UCSD-AML1 (cell line): ENCODE data around the gene TMEM108.

Experiments
- DNase-seq: peaks from one replicate; lab custom pipeline; 2025; ENCODE audit not compliant: unreplicated experiment; lab: John Stamatoyannopoulos, UW

Gene TMEM108

GRCh38 chr3:133301731-133302130, 263.5 kb downstream of the TMEM108 start:
- no peak for DNase-seq

DNA sequence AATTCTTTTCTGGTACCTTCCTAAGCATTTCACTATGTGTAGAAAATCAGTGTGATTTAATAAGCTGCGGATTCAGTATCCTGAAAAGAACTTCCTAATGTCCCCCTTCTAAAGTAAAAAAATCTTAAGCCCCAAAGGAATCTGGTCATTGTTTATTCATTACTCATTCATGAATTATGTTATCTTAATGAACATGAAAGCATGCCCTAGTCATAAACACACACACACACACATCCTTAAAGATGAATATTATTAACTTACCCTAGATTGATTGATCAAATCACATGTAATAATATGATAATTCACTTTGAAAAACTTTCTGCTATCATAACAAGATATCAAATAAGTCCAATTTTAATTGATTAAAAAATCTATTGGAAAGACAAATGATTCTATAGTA, 265.2 kb downstream of the TMEM108 start:
- no peak for DNase-seq

- DNase-seq = no peak
These were observed 279.7 kb downstream of the TMEM108 start for GRCh38 chr3:133317866-133318265.

DNA sequence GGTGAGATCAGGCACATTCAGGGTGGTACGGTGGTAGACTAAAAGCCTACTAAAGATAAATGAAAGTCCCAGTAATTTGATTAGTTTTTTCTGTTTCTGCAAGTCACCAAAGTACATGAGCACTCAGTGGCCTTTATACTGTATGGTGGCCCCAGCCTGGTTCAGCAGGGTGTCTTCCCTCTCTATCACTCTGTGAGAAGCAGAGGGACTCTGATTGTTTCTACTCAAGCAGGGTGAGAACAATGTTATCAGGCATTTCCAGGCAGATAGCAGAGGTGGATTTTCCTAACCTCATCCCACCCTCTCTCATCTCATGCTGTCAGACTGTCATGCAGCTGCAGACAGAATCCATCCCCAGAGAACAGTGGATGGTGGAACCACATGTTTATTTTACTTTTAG, 290.2 kb downstream of the TMEM108 start:
- DNase-seq = no peak

DNA sequence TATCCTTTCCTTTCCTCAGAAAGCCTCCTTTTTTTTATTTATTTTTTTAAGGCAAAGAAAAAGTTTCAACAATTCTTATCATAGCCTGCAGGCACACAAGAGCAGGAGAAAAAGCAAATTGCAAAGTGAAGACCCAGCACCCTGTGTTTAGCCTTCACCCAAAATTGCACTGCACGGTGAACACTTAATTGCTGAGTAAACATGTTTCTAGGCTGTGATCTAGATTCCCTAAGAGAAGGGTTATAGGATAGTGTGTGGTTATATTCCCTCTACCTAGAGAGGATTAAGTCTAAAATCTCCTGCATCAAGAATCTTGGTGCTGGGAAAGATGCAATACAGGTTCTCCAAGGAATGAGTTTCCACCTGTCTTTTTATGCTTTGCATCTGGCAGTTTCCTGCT, 291.4 kb downstream of the TMEM108 start:
- DNase-seq = no peak

DNA sequence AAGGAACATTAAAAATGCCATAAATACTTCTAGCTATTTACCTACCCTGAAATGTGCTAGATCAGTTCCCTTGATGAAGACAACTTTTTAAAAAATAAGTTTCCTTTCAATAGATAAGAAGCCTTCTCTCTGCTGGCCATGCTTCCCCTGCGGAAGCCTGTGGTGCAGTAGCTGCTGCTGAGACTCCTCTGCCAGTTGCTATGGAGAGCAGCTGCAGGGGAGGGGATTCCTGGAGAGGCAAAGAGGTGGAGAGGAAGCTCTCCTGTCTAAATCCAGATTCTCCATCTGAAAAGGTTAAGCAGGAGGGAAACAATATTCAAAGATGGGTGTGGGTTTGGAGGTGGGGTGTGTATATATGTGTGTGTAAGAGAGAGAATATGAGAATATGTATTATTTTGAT, 291.9 kb downstream of the TMEM108 start:
- no peak for DNase-seq

- DNase-seq = no peak
These were observed 292.3 kb downstream of the TMEM108 start for GRCh38 chr3:133330522-133330921.

GRCh38 chr3:133354721-133355120, 316.5 kb downstream of the TMEM108 start:
- no peak for DNase-seq

- no peak for DNase-seq
These were observed 322.3 kb downstream of the TMEM108 start for GRCh38 chr3:133360476-133360875.

DNA sequence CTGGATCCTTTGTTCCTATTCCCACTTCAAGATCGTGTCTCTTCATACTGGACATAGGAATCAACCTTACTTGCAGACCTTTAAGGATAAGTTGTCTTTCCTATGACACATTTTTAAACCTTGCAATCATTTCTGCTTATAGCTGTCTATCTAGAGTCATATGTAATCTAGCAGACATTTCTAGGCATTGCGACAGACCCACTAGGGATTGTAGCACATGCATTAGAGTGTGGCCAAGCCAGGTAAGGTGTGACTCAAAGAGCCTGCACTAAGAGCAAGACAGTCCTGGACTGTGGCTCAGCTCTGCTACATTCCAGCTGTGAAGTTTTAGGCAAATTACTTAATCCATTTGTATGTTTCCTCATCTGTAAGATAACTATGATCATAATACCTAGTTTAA, 322.8 kb downstream of the TMEM108 start:
- DNase-seq = no peak

GRCh38 chr3:133361435-133361834, 323.2 kb downstream of the TMEM108 start:
- no peak for DNase-seq

DNA sequence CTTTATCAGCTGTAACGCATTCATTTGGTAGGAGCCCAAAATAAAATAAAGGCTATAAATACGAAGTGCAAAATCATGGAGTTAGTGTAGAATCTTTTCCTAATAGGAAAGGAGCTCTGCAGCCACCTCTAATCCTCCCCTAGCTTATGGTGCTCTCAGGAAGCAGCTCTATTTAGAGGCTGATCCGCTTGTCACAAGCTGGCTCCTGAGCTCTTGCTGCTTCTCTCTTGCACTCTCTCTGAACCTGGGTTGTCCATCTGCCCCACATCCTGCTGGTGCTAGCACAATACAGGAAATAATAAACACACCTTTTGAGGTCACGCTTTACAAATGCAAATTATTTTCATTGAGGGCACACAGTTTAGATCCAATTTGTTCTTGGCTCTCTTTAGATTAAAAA, 324.3 kb downstream of the TMEM108 start:
- no peak for DNase-seq

- no peak for DNase-seq
These were observed 326.5 kb downstream of the TMEM108 start for GRCh38 chr3:133364704-133365103.

DNA sequence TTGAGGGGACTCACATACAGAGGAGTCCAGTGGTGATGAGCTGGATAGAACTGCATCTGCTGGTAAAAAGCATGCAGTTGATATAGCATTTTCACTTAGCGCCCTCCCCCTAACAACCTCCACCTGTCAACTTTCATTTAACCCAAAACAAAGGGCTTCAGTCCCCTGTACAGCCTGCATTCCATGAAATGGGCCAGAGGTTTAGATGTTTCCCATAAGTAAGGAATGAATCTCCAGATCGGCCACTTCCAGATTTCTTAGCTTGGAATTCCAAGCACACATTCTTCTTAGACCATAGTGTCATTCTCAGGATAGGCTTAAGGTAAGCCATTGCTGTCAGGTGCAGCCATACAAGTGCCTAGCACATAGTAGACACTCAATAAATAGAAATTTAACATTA, 328.7 kb downstream of the TMEM108 start:
- DNase-seq = no peak

- DNase-seq = no peak
These were observed 329.2 kb downstream of the TMEM108 start for GRCh38 chr3:133367403-133367802.

DNA sequence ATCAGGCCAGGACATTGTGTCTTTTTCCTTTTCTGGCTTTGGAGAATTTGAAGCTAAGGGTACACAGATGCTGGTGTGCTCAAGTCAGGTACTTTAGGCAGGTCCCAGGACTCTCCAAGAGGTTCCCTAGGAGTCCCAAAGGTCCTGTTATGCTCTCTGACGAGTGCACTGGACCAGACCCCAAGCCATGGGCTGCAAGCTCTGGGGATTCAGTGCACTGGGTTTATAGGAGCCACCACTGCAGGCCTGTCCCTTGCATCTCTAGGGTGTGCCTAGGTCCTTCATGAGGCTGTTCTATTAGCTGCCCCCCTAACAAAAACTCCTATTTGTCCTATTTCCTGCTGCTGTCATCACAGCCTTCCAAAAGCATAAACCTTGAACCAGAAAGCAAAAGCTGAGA, 329.8 kb downstream of the TMEM108 start:
- DNase-seq = no peak

- DNase-seq = no peak
These were observed 330.3 kb downstream of the TMEM108 start for GRCh38 chr3:133368371-133369067.

DNA sequence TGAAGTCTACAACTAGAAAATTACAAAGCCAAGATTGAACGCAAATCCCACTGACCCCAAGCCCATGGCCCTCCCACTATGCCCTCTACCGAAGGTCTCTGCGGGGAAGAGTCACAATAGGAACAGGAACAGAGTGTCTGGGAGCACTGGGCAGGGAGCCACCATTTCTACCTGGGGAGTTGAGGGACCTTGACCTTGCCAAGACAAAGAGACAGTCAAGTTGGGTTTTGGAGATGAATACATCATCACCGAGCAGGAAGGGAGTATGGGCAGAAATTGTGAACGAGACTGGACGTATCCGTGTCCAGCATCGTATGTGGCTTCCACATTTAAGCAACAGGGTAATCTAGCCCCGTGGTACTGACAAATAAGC, 330.9 kb downstream of the TMEM108 start:
- DNase-seq = no peak

GRCh38 chr3:133371181-133371580, 333.0 kb downstream of the TMEM108 start:
- no peak for DNase-seq

DNA sequence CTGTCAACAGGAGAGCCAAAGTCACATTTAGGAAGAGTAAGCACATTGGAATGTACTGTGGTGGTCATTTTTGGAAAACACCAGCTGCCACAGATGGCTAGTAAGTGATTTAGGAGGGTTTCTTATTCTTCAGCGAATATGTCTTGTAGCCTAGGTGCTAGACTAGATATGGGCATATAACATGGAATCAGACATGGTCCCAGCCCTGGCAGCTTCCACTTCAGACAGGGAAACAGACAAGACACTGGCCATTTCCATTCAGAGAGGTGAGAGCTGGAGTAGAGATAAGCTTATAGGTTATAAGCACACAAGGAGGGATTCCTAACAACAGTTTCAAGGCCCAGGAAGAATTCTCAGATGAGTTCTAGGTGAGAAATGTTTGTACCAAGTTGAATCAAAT, 333.5 kb downstream of the TMEM108 start:
- DNase-seq = no peak

DNA sequence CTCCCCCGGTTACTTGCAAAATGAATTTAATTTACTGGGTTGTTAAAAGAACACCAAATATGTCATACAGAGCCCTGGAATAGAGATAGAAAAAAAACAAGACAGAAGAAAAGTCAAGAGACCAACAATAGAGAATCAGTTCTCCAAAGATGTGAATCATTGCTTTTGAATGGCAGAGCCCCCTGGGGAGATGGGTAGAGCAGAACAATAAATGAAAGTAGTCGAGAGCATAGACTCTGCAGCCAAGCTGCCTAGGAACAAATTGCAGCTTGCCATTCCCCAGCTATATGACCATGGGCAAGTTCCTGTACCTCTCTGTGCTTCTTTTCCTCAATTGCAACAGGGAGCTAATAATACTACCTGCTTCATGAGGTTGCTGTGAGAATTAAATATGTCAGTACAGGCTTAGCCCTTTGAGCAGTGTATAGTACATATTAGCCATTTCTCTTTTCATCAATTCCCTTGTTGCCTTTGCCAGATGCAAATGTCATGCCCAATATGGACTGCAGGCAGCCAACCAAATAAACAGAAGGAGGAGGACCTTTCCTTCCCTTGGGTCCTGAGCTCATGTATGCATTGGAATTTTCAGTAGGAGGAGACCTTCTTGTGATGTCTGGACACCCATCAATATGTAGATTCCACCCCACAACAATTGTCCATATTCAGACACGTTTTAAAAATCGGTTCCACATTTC, 336.7 kb downstream of the TMEM108 start:
- no peak for DNase-seq

GRCh38 chr3:133375403-133375745, 337.2 kb downstream of the TMEM108 start:
- DNase-seq = no peak

DNA sequence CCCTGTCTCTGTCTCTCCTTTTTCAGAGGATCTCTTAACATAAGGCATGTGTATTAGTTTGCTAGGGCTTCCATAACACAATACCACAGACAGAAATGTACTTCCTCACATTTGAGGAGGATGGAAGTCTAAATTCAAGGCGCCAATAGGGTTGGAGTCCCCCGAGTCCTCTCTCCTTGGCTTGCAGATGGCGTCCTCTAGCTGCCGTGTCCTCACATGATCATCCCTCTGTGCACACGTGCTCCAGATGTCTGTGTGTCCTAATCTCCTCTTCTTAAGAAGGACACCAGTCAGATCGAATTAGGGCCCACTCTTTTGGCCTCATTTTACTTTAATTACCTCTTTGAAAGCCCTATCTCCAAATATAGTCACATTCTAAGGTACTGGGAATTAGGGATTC, 338.6 kb downstream of the TMEM108 start:
- DNase-seq = peak; percentile 21
